Caco-2 (cell line): ENCODE data around the gene BRD4. TPM values are rescaled to one million over a fixed set of nuclear protein-coding genes. Genes with fewer than 3 reads are reported as not detected.
"Not testable (repeated sequence)": the region's sequence is repeated elsewhere in the genome, so short reads cannot be mapped to it uniquely, and the experiment has no call there.

Source experiments
- BruUV-seq: library from RNA; stranded (reverse); fragments of 400-500 nt; replicated peaks from 2 replicates; lab custom pipeline; 2021; lab: Mats Ljungman, UMichigan
- CTCF ChIA-PET: fragments of 300-600 bp; sonication (Branson Sonifier 250); formaldehyde crosslinking; loops from one replicate; lab custom pipeline; 2022; ENCODE audit warnings: antibody characterized with exemption; lab: Charles Lee
- POLR2A ChIA-PET: fragments of 300-600 bp; sonication (Branson Sonifier 250); formaldehyde crosslinking; loops from one replicate; lab custom pipeline; 2022; ENCODE audit warnings: antibody characterized with exemption; lab: Charles Lee
- DNase-seq, 2 experiments: peaks; one replicate each; pipeline versions ENCODE4 v3.0.0 to v3.0.0-alpha.2; 2020 to 2022
- H3K27me3 ChIP-seq: replicated peaks from 2 replicates; pipeline ENCODE4 v1.6.0; 2011; ENCODE audit warnings: low read length; ENCODE audit not compliant: control insufficient read depth, insufficient read depth
- H3K36me3 ChIP-seq: 2 replicates; pipeline ENCODE4 v1.5.1; 2011; ENCODE audit warnings: low read length; ENCODE audit not compliant: control insufficient read depth, insufficient read depth
- H3K4me1 ChIP-seq: fragments of 250-450 bp; sonication (Bioruptor Pico); 2 replicates; pipeline ENCODE4 v1.5.1; 2020; ENCODE audit warnings: mild to moderate bottlenecking
- H3K4me3 ChIP-seq: 2 replicates; pipeline ENCODE4 v1.5.1; 2011; ENCODE audit warnings: low read depth, mild to moderate bottlenecking, control low read depth, low read length
- H3K9me3 ChIP-seq: fragments of 250-450 bp; sonication (Bioruptor Pico); 2 replicates; pipeline ENCODE4 v1.5.1; 2020; ENCODE audit warnings: mild to moderate bottlenecking, moderate library complexity
- H3K27ac Mint-ChIP-seq: one replicate; pipeline ENCODE4 v1.8.0; 2022; ENCODE audit warnings: mixed read lengths; ENCODE audit not compliant: unreplicated experiment
- H3K27me3 Mint-ChIP-seq: one replicate; pipeline ENCODE4 v1.8.0; 2022; ENCODE audit warnings: mixed read lengths; ENCODE audit not compliant: insufficient read depth, unreplicated experiment
- H3K36me3 Mint-ChIP-seq: one replicate; pipeline ENCODE4 v1.8.0; 2022; ENCODE audit warnings: mild to moderate bottlenecking, mixed read lengths; ENCODE audit not compliant: insufficient read depth, unreplicated experiment
- H3K4me1 Mint-ChIP-seq: one replicate; pipeline ENCODE4 v1.8.0; 2022; ENCODE audit warnings: low read depth, mixed read lengths; ENCODE audit not compliant: unreplicated experiment
- H3K4me3 Mint-ChIP-seq: one replicate; pipeline ENCODE4 v1.8.0; 2022; ENCODE audit warnings: mild to moderate bottlenecking, moderate library complexity, mixed read lengths; ENCODE audit not compliant: unreplicated experiment
- H3K9me3 Mint-ChIP-seq: one replicate; pipeline ENCODE4 v1.8.0; 2022; ENCODE audit warnings: mixed read lengths; ENCODE audit not compliant: unreplicated experiment
- intact Hi-C: fragments of 100-400 bp; cut with micrococcal nuclease; formaldehyde crosslinking; loops from one replicate; pipeline ENCODE4 v1.10.0; 2022; ENCODE audit not compliant: unreplicated experiment
- total RNA-seq: library from RNA; stranded (reverse); gene quantifications from 2 replicates; pipeline ENCODE4 v1.2.3, GENCODE V29; 2022
- TF ChIP-seq, protein P1 (sequence below), 2 experiments: fragments of 200-600 bp in 1 of 2; IDR thresholded peaks; 1 replicate in 1 of 2; 2 replicates in 1 of 2; pipeline versions ENCODE4 v1.5.1 to v1.8.0; 2011 to 2022; ENCODE audit warnings: antibody characterized with exemption in 1 of 2, control low read depth in 1 of 2, inconsistent platforms in 1 of 2, low read depth in 1 of 2, low read length in 1 of 2, mild to moderate bottlenecking in 1 of 2, moderate library complexity in 1 of 2; ENCODE audit not compliant: insufficient read depth in 1 of 2, severe bottlenecking in 1 of 2, unreplicated experiment in 1 of 2

The BRD4 gene
- total RNA-seq, 1 experiment from 2014 or later: 170 TPM

GRCh38 chr19:15353908-15354307 lies 21.6 kb upstream of the BRD4 start:
- Histone ChIP-seq H3K36me3 (peaks cover 1% of the 10 kb centered on the region; the same call in 1 of the 2 replicates), H3K4me3 (no peak overlapping the region), H3K27me3 (no peaks in the 10 kb centered on the region), H3K9me3 (no peaks in the 10 kb centered on the region), H3K4me1 (no peaks in the 10 kb centered on the region)
- no peak for DNase-seq
- Mint-ChIP-seq H3K27me3 (no peaks in the 10 kb centered on the region), H3K36me3 (peaks cover 69% of the 10 kb centered on the region), H3K4me1 (no peaks in the 10 kb centered on the region), H3K27ac (no peak overlapping the region), H3K9me3 (no peaks in the 10 kb centered on the region), H3K4me3 (no peak overlapping the region)
- ChIA-PET CTCF (interaction anchor here (0.5 kb wide), 1 partner anchor 169 kb away, joined by 4 read pairs; no protein-coding TSS in a partner anchor), POLR2A (interaction anchor here (0.6 kb wide), 1 partner anchor 73 kb away, joined by 4 read pairs; no protein-coding TSS in a partner anchor)
- TF ChIP-seq, protein P1, sequence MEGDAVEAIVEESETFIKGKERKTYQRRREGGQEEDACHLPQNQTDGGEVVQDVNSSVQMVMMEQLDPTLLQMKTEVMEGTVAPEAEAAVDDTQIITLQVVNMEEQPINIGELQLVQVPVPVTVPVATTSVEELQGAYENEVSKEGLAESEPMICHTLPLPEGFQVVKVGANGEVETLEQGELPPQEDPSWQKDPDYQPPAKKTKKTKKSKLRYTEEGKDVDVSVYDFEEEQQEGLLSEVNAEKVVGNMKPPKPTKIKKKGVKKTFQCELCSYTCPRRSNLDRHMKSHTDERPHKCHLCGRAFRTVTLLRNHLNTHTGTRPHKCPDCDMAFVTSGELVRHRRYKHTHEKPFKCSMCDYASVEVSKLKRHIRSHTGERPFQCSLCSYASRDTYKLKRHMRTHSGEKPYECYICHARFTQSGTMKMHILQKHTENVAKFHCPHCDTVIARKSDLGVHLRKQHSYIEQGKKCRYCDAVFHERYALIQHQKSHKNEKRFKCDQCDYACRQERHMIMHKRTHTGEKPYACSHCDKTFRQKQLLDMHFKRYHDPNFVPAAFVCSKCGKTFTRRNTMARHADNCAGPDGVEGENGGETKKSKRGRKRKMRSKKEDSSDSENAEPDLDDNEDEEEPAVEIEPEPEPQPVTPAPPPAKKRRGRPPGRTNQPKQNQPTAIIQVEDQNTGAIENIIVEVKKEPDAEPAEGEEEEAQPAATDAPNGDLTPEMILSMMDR (IDR thresholded peaks at IDR 0.05; ENCODE audit: insufficient read depth in 1 of 2, low read depth in 1 of 2, low read length in 1 of 2, severe bottlenecking in 1 of 2, unreplicated experiment in 1 of 2): no peak
- intact Hi-C loops: no loop called here
- no TSS peak for BruUV-seq

DNA sequence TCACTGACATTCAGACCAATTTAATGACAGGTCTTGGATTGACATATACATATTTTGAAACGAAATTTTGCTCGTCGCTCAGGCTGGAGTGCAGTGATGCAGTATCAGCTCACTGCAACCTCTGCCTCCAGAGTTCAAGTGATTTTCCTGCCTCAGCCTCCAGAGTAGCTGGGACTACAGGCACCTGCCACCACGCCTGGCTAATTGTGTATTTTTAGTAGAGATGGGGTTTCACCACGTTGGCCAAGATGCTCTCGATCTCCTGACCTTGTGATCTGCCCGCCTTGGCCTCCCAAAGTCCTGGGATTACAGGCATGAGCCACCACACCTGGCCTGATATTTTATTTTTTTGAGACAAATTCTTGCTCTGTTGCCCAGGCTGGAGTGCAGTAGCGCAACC lies 20.2 kb upstream of the BRD4 start:
- intact Hi-C loops, H3K27ac Mint-ChIP-seq: not testable (repeated sequence)
- H3K36me3 Mint-ChIP-seq: peaks cover 61% of the 10 kb centered on the region

DNA sequence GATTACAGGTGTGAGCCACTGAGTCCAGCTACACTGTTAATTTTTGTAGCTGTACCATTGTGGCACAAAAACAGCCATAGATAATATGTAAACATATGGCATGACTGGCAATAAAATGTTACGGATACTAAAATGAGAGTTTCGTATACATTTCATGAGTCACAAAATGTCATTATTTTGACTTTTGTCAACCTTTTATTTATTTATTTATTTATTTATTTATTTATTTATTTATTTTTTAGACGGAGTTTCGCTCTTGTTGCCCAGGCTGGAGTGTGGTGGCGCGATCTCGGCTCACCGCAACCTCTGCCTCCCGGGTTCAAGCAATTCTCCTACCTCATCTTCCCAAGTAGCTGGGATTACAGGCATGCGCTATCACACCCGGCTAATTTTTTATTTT lies 9.0 kb upstream of the BRD4 start:
- BruUV-seq, H3K4me1 ChIP-seq, H3K27me3 Mint-ChIP-seq, DNase-seq, H3K4me1 Mint-ChIP-seq, H3K27ac Mint-ChIP-seq, POLR2A ChIA-PET, H3K4me3 ChIP-seq, intact Hi-C loops, H3K9me3 Mint-ChIP-seq, H3K4me3 Mint-ChIP-seq, H3K36me3 ChIP-seq, H3K27me3 ChIP-seq, H3K9me3 ChIP-seq: not testable (repeated sequence)
- H3K36me3 Mint-ChIP-seq: peaks cover 19% of the 10 kb centered on the region
- CTCF ChIA-PET: interaction anchor here (0.7 kb wide), 1 partner anchor 78 kb away, joined by 9 read pairs; no protein-coding TSS in a partner anchor

More for the DNA sequence above, 20.2 kb upstream of the BRD4 start:
- H3K4me1 Mint-ChIP-seq, H3K9me3 ChIP-seq, H3K4me1 ChIP-seq, H3K4me3 ChIP-seq, H3K4me3 Mint-ChIP-seq, H3K36me3 ChIP-seq, H3K9me3 Mint-ChIP-seq, H3K27me3 ChIP-seq, DNase-seq, BruUV-seq, H3K27me3 Mint-ChIP-seq, CTCF ChIA-PET: not testable (repeated sequence)
- POLR2A ChIA-PET: interaction anchor here (0.6 kb wide), 1 partner anchor 81 kb away, joined by 3 read pairs; no protein-coding TSS in a partner anchor

- Histone ChIP-seq H3K36me3 (no peaks in the 10 kb centered on the region), H3K4me3 (no peak overlapping the region), H3K4me1 (no peaks in the 10 kb centered on the region), H3K9me3 (no peaks in the 10 kb centered on the region), H3K27me3 (no peaks in the 10 kb centered on the region)
- ChIA-PET CTCF (no interaction called here), POLR2A (no interaction called here)
- Mint-ChIP-seq H3K27ac (no peak overlapping the region), H3K4me3 (no peak overlapping the region), H3K27me3 (no peaks in the 10 kb centered on the region), H3K9me3 (no peaks in the 10 kb centered on the region), H3K4me1 (no peaks in the 10 kb centered on the region), H3K36me3 (peaks cover 15% of the 10 kb centered on the region)
- DNase-seq: no peak
- intact Hi-C loops: no loop called here
- TF ChIP-seq, protein P1 (IDR thresholded peaks at IDR 0.05; ENCODE audit: insufficient read depth in 1 of 2, low read depth in 1 of 2, low read length in 1 of 2, severe bottlenecking in 1 of 2, unreplicated experiment in 1 of 2): no peak
- BruUV-seq: no TSS peak
Measured at GRCh38 chr19:15340086-15340485, 7.7 kb upstream of the BRD4 start.
